ENCODE results near the gene EEFSEC. TPM values are rescaled to one million over a fixed set of nuclear protein-coding genes. Genes with fewer than 3 reads are reported as not detected.

The EEFSEC gene
- total and polyA plus RNA-seq, 2 experiments from 2014 or later: 4.9 to 18.7 TPM

GRCh38 chr3:128197855-128198254 lies 44.6 kb downstream of the EEFSEC start:
- Histone ChIP-seq H3K4me1 (ENCODE audit: insufficient read depth) (no peaks in the 10 kb centered on the region), H3K9me2 (ENCODE audit: insufficient read depth) (no peaks in the 10 kb centered on the region), H4K20me1 (ENCODE audit: insufficient read depth) (no peaks in the 10 kb centered on the region), H3K4me2 (ENCODE audit: unreplicated experiment) (no peak overlapping the region), H3K79me2 (ENCODE audit: insufficient read depth) (no peaks in the 10 kb centered on the region), H3K27me3 (replicated peaks; ENCODE audit: insufficient read depth) (no peaks in the 10 kb centered on the region), H3F3A (ENCODE audit: insufficient read depth) (no peaks in the 10 kb centered on the region), H3K9me3 (ENCODE audit: low read depth) (no peaks in the 10 kb centered on the region), H2AFZ (no peak overlapping the region), H3K9ac (no peak overlapping the region), H3K36me3 (ENCODE audit: low read depth) (no peaks in the 10 kb centered on the region), H3K4me3 (no peak overlapping the region), H3K27ac (no peak overlapping the region)
- WGBS, 2 experiments (ENCODE audit: low coverage in 1 of 2, low lambda C conversion rate in 2 of 2, missing lambda C conversion rate in 2 of 2): 98% methylated on average over 7 of the region's 7 CpGs
- in situ Hi-C loops (cut with MboI): no loop called here
- DNase-seq: no peak
- TF ChIP-seq EZH2 (IDR thresholded peaks at IDR 0.05; ENCODE audit: insufficient read depth, poor library complexity, severe bottlenecking) (no peak), EZH2phosphoT487 (IDR thresholded peaks at IDR 0.05; ENCODE audit: insufficient read depth, low read depth) (no peak)

GRCh38 chr3:128198313-128198712 lies 45.0 kb downstream of the EEFSEC start:
- Histone ChIP-seq H3K9me3 (ENCODE audit: low read depth) (no peaks in the 10 kb centered on the region), H3K4me2 (ENCODE audit: unreplicated experiment) (no peak overlapping the region), H3K27me3 (replicated peaks; ENCODE audit: insufficient read depth) (no peaks in the 10 kb centered on the region), H3K9ac (no peak overlapping the region), H3F3A (ENCODE audit: insufficient read depth) (no peaks in the 10 kb centered on the region), H3K27ac (no peak overlapping the region), H3K4me1 (ENCODE audit: insufficient read depth) (no peaks in the 10 kb centered on the region), H4K20me1 (ENCODE audit: insufficient read depth) (no peaks in the 10 kb centered on the region), H3K79me2 (ENCODE audit: insufficient read depth) (no peaks in the 10 kb centered on the region), H3K4me3 (no peak overlapping the region), H2AFZ (no peak overlapping the region), H3K36me3 (ENCODE audit: low read depth) (no peaks in the 10 kb centered on the region), H3K9me2 (ENCODE audit: insufficient read depth) (no peaks in the 10 kb centered on the region)
- in situ Hi-C loops (cut with MboI): no loop called here
- TF ChIP-seq EZH2 (IDR thresholded peaks at IDR 0.05; ENCODE audit: insufficient read depth, poor library complexity, severe bottlenecking) (no peak), EZH2phosphoT487 (IDR thresholded peaks at IDR 0.05; ENCODE audit: insufficient read depth, low read depth) (no peak)
- DNase-seq: no peak
- 96 to 100% methylated on average over 1 of the region's 1 CpG for WGBS, 2 experiments (ENCODE audit: low coverage in 1 of 2, low lambda C conversion rate in 2 of 2, missing lambda C conversion rate in 2 of 2)

GRCh38 chr3:128199110-128199509 lies 45.8 kb downstream of the EEFSEC start:
- in situ Hi-C loops (cut with MboI): no loop called here
- H2AFZ ChIP-seq: no peak overlapping the region
- WGBS, 2 experiments (ENCODE audit: low coverage in 1 of 2, low lambda C conversion rate in 2 of 2, missing lambda C conversion rate in 2 of 2): 96 to 98% methylated on average over 1 of the region's 1 CpG
- H3K79me2 ChIP-seq (ENCODE audit: insufficient read depth): no peaks in the 10 kb centered on the region
- no peaks in the 10 kb centered on the region for H4K20me1 ChIP-seq (ENCODE audit: insufficient read depth)
- no peak for DNase-seq
- no peaks in the 10 kb centered on the region for H3F3A ChIP-seq (ENCODE audit: insufficient read depth)
- H3K27me3 ChIP-seq (replicated peaks; ENCODE audit: insufficient read depth): no peaks in the 10 kb centered on the region
- no peak overlapping the region for H3K4me2 ChIP-seq (ENCODE audit: unreplicated experiment)
- TF ChIP-seq EZH2 (IDR thresholded peaks at IDR 0.05; ENCODE audit: insufficient read depth, poor library complexity, severe bottlenecking) (no peak), EZH2phosphoT487 (IDR thresholded peaks at IDR 0.05; ENCODE audit: insufficient read depth, low read depth) (no peak)
- no peak overlapping the region for H3K27ac ChIP-seq
- H3K9me2 ChIP-seq (ENCODE audit: insufficient read depth): no peaks in the 10 kb centered on the region
- no peaks in the 10 kb centered on the region for H3K36me3 ChIP-seq (ENCODE audit: low read depth)
- H3K9ac ChIP-seq: no peak overlapping the region
- H3K9me3 ChIP-seq (ENCODE audit: low read depth): no peaks in the 10 kb centered on the region
- H3K4me3 ChIP-seq: no peak overlapping the region
- no peaks in the 10 kb centered on the region for H3K4me1 ChIP-seq (ENCODE audit: insufficient read depth)

GRCh38 chr3:128201158-128201755 lies 48.0 kb downstream of the EEFSEC start:
- no peaks in the 10 kb centered on the region for H3K27me3 ChIP-seq (replicated peaks; ENCODE audit: insufficient read depth)
- WGBS, 2 experiments (ENCODE audit: low coverage in 1 of 2, low lambda C conversion rate in 2 of 2, missing lambda C conversion rate in 2 of 2): 97 to 100% methylated on average over 1 of the region's 1 CpG
- in situ Hi-C loops (cut with MboI): no loop called here

More at GRCh38 chr3:128201158-128201755, 48.0 kb downstream of the EEFSEC start:
- Histone ChIP-seq H3K4me3 (no peak overlapping the region), H3K9ac (no peak overlapping the region), H3K9me2 (ENCODE audit: insufficient read depth) (no peaks in the 10 kb centered on the region), H4K20me1 (ENCODE audit: insufficient read depth) (no peaks in the 10 kb centered on the region), H3K4me2 (ENCODE audit: unreplicated experiment) (no peak overlapping the region), H3K27ac (no peak overlapping the region), H2AFZ (no peak overlapping the region), H3K4me1 (ENCODE audit: insufficient read depth) (no peaks in the 10 kb centered on the region), H3F3A (ENCODE audit: insufficient read depth) (no peaks in the 10 kb centered on the region), H3K9me3 (ENCODE audit: low read depth) (no peaks in the 10 kb centered on the region), H3K79me2 (ENCODE audit: insufficient read depth) (no peaks in the 10 kb centered on the region), H3K36me3 (ENCODE audit: low read depth) (no peaks in the 10 kb centered on the region)
- TF ChIP-seq EZH2 (IDR thresholded peaks at IDR 0.05; ENCODE audit: insufficient read depth, poor library complexity, severe bottlenecking) (no peak), EZH2phosphoT487 (IDR thresholded peaks at IDR 0.05; ENCODE audit: insufficient read depth, low read depth) (no peak)
- DNase-seq: peak; percentile 6

All from GM23248 (cell line).